ENCODE data around the gene VPS13D.

- TF ChIP-seq EZH2 (IDR thresholded peaks at IDR 0.05; ENCODE audit: borderline replicate concordance, low read length) (no peak), CTCF (conservative IDR thresholded peaks at IDR 0.05 in 1 of 2, IDR thresholded peaks at IDR 0.05 in 1 of 2; ENCODE audit: extremely low read depth in 1 of 2, insufficient read depth in 1 of 2, low read depth in 1 of 2, low read length in 2 of 2) (no peak)
Measured at GRCh38 chr1:12546771-12547585, 317.1 kb downstream of the VPS13D start.

Data from mammary epithelial cell (primary cell).